ENCODE data around the gene ARID2. TPM values are rescaled to one million over a fixed set of nuclear protein-coding genes. Genes with fewer than 3 reads are reported as not detected.
A peak's percentile ranks its signal among the peaks of the same experiment; 100 is the strongest.

The ARID2 gene
- total and polyA plus RNA-seq, 10 of the 15 experiments (the other 5 are each of a cell fraction or from before 2014, with no cell fraction given): 9.2 to 29.8 (median 20.3) TPM

GRCh38 chr12:45893240-45893639 is 163.7 kb downstream of the ARID2 start:
- Histone ChIP-seq H3K4me3 (no peak overlapping the region), H3K9ac (ENCODE audit: control insufficient read depth, insufficient read depth, low read length) (no peak overlapping the region), H3K79me2 (ENCODE audit: control insufficient read depth, insufficient read depth, low read length) (no peaks in the 10 kb centered on the region), H3K4me2 (ENCODE audit: control insufficient read depth, insufficient read depth) (no peak overlapping the region), H3K9me3 (replicated peaks; ENCODE audit: control insufficient read depth, insufficient read depth, low read length) (no peaks in the 10 kb centered on the region), H3K27me3 (replicated peaks in 1 of 2; ENCODE audit: control insufficient read depth in 2 of 2, insufficient read depth in 2 of 2, low read length in 1 of 2) (no peaks in the 10 kb centered on the region), H3K27ac (ENCODE audit: control insufficient read depth, insufficient read depth) (no peak overlapping the region), H4K20me1 (ENCODE audit: control insufficient read depth, insufficient read depth) (no peaks in the 10 kb centered on the region), H3K36me3 (ENCODE audit: control insufficient read depth in 2 of 2, insufficient read depth in 2 of 2, low read length in 1 of 2) (peaks cover 2 to 15% of the 10 kb centered on the region in 2 experiments), H2AFZ (ENCODE audit: control insufficient read depth, low read depth, low read length) (no peak overlapping the region), H3K4me1 (ENCODE audit: control insufficient read depth, insufficient read depth, low read length) (no peaks in the 10 kb centered on the region)
- no peak for DNase-seq (ENCODE audit: low read depth, low spot score)
- 83% methylated on average over 4 of the region's 4 CpGs for WGBS (ENCODE audit: insufficient coverage, insufficient replicate concordance, low lambda C conversion rate, missing lambda C conversion rate)
- POLR2A ChIA-PET: interaction anchor here (0.8 kb wide), 1 partner anchor 9 kb away, joined by 3 read pairs; no protein-coding TSS in a partner anchor
- in situ Hi-C loops (cut with MboI) (no loop called here), intact Hi-C loops (cut with micrococcal nuclease; ENCODE audit: unreplicated experiment) (no loop called here)
- CTCF ChIA-PET: interaction anchor here (1.5 to 1.8 kb wide), 2 partner anchors 10 to 20 kb away, joined by 4 to 7 read pairs; no protein-coding TSS in a partner anchor
- no peak for ATAC-seq
- no TSS peak for BruUV-seq (replicated peaks)
- SMC1A ChIA-PET (ENCODE audit: uncharacterized antibody, unreplicated experiment): interaction anchor here (0.7 to 1.2 kb wide), 2 partner anchors 108 to 130 kb away, joined by 3 read pairs; no protein-coding TSS in a partner anchor
- FAIRE-seq: no peak
- RAD21 ChIA-PET (ENCODE audit: unreplicated experiment): interaction anchor here (1.9 kb wide), 1 partner anchor 349 kb away, joined by 5 read pairs; no protein-coding TSS in a partner anchor
- TF ChIP-seq MTA2 (IDR thresholded peaks at IDR 0.05; ENCODE audit: low read depth) (no peak), CTCF (IDR thresholded peaks at IDR 0.05 in 2 of 3, conservative IDR thresholded peaks at IDR 0.05 in 1 of 3; ENCODE audit: control insufficient read depth in 2 of 3, extremely low read depth in 1 of 3, insufficient read depth in 1 of 3, low read depth in 3 of 3, low read length in 3 of 3) (peak in 2 of 3 experiments; percentile 3 to 18; a peak in 1 of 6 replicates)

DNA sequence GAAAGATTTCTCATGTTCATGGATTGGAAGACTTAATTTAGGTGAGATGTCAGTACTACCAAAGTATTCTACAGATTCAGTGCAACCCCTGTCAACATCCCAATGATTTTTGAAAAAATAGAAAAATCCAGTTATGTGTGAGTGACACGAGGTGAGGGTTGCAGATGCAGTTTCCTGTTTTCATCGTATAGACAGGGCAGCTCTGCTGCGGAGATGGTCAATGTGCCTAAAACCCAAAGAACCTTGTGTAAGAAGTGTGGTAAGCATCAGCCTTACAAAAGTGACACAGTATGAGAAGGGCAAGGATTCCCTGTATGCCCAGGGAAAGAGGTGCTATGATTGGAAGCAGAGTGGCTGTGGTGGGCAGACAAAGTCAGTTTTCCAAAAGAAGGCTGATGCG is 166.5 kb downstream of the ARID2 start:
- H3K9ac ChIP-seq (ENCODE audit: control insufficient read depth, insufficient read depth, low read length): no peak overlapping the region
- RAD21 ChIA-PET (ENCODE audit: unreplicated experiment): no interaction called here
- 97% methylated on average over 4 of the region's 4 CpGs for WGBS (ENCODE audit: insufficient coverage, insufficient replicate concordance, low lambda C conversion rate, missing lambda C conversion rate)
- no peak for TF ChIP-seq SMARCA5 (IDR thresholded peaks at IDR 0.05)
- TF ChIP-seq NRF1 (conservative IDR thresholded peaks at IDR 0.05; ENCODE audit: low read depth, low read length): no peak
- TF ChIP-seq DPF2 (IDR thresholded peaks at IDR 0.05): no peak
- no peak for TF ChIP-seq MLLT1 (IDR thresholded peaks at IDR 0.05)
- TF ChIP-seq SRF (IDR thresholded peaks at IDR 0.05; ENCODE audit: low read depth in 2 of 2, low read length in 2 of 2): no peak
- TF ChIP-seq, protein P1, sequence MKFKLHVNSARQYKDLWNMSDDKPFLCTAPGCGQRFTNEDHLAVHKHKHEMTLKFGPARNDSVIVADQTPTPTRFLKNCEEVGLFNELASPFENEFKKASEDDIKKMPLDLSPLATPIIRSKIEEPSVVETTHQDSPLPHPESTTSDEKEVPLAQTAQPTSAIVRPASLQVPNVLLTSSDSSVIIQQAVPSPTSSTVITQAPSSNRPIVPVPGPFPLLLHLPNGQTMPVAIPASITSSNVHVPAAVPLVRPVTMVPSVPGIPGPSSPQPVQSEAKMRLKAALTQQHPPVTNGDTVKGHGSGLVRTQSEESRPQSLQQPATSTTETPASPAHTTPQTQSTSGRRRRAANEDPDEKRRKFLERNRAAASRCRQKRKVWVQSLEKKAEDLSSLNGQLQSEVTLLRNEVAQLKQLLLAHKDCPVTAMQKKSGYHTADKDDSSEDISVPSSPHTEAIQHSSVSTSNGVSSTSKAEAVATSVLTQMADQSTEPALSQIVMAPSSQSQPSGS (IDR thresholded peaks at IDR 0.05; ENCODE audit: low read length): no peak
- no peak for TF ChIP-seq IKZF2 (IDR thresholded peaks at IDR 0.05)
- no peak for TF ChIP-seq CREB1 (IDR thresholded peaks at IDR 0.05; ENCODE audit: low read depth)
- TF ChIP-seq ZNF384 (IDR thresholded peaks at IDR 0.05; ENCODE audit: borderline replicate concordance, low read depth, low read length): no peak
- no peak for TF ChIP-seq MTA3 (IDR thresholded peaks at IDR 0.05; ENCODE audit: borderline replicate concordance, low read length)

More for the DNA sequence above, 166.5 kb downstream of the ARID2 start:
- no peak overlapping the region for H3K4me3 ChIP-seq
- in situ Hi-C loops (cut with MboI): no loop called here
- no peaks in the 10 kb centered on the region for H4K20me1 ChIP-seq (ENCODE audit: control insufficient read depth, insufficient read depth)
- DNase-seq (ENCODE audit: low read depth, low spot score) (no peak), ATAC-seq (no peak), FAIRE-seq (no peak)
- H3K4me1 ChIP-seq (ENCODE audit: control insufficient read depth, insufficient read depth, low read length): no peaks in the 10 kb centered on the region
- H3K27me3 ChIP-seq (replicated peaks in 1 of 2; ENCODE audit: control insufficient read depth in 2 of 2, insufficient read depth in 2 of 2, low read length in 1 of 2): no peaks in the 10 kb centered on the region
- H3K27ac ChIP-seq (ENCODE audit: control insufficient read depth, insufficient read depth): no peak overlapping the region
- no peaks in the 10 kb centered on the region for H3K79me2 ChIP-seq (ENCODE audit: control insufficient read depth, insufficient read depth, low read length)
- no peaks in the 10 kb centered on the region for H3K9me3 ChIP-seq (replicated peaks; ENCODE audit: control insufficient read depth, insufficient read depth, low read length)
- no TSS peak for BruUV-seq (replicated peaks)
- no peak overlapping the region for H2AFZ ChIP-seq (ENCODE audit: control insufficient read depth, low read depth, low read length)
- no peak overlapping the region for H3K4me2 ChIP-seq (ENCODE audit: control insufficient read depth, insufficient read depth)
- SMC1A ChIA-PET (ENCODE audit: uncharacterized antibody, unreplicated experiment): no interaction called here
- CTCF ChIA-PET: no interaction called here
- peaks cover 2 to 15% of the 10 kb centered on the region in 2 experiments for H3K36me3 ChIP-seq (ENCODE audit: control insufficient read depth in 2 of 2, insufficient read depth in 2 of 2, low read length in 1 of 2)
- intact Hi-C loops (cut with micrococcal nuclease; ENCODE audit: unreplicated experiment): no loop called here
- POLR2A ChIA-PET: no interaction called here
